Glutamatergic neuron (in vitro differentiated cells): Measurements from ENCODE around the gene ACSM3. TPM values are rescaled to one million over a fixed set of nuclear protein-coding genes. Genes with fewer than 3 reads are reported as not detected.

Source experiments
- DNase-seq: peaks from one replicate; pipeline ENCODE4 v3.0.0; 2022
- H3K27ac Mint-ChIP-seq: one replicate; pipeline ENCODE4 v1.8.0; 2020; ENCODE audit warnings: mild to moderate bottlenecking, mixed read lengths, inconsistent platforms; ENCODE audit not compliant: unreplicated experiment
- H3K27me3 Mint-ChIP-seq: one replicate; pipeline ENCODE4 v1.8.0; 2020; ENCODE audit warnings: mild to moderate bottlenecking, moderate library complexity, mixed read lengths, inconsistent platforms; ENCODE audit not compliant: unreplicated experiment
- H3K36me3 Mint-ChIP-seq: one replicate; pipeline ENCODE4 v1.8.0; 2020; ENCODE audit warnings: mild to moderate bottlenecking, mixed read lengths, inconsistent platforms; ENCODE audit not compliant: unreplicated experiment
- H3K4me1 Mint-ChIP-seq: one replicate; pipeline ENCODE4 v1.8.0; 2020; ENCODE audit warnings: mild to moderate bottlenecking, low read depth, mixed read lengths, inconsistent platforms; ENCODE audit not compliant: unreplicated experiment
- H3K4me3 Mint-ChIP-seq: one replicate; pipeline ENCODE4 v1.8.0; 2020; ENCODE audit warnings: mild to moderate bottlenecking, mixed read lengths, inconsistent platforms; ENCODE audit not compliant: unreplicated experiment
- H3K9me3 Mint-ChIP-seq: one replicate; pipeline ENCODE4 v1.8.0; 2020; ENCODE audit warnings: mild to moderate bottlenecking, moderate library complexity, mixed read lengths, inconsistent platforms; ENCODE audit not compliant: unreplicated experiment
- total RNA-seq: library from RNA; stranded (reverse); fragmentation: NEBNext Ultra II Directional; extraction: Animal tissue kit (Norgen Biotek cat#: 25700); gene quantifications from one replicate; pipeline ENCODE4 v1.2.1, GENCODE V29; 2021; ENCODE audit not compliant: unreplicated experiment
- TF ChIP-seq, protein P1 (sequence below): fragments of 200-600 bp; sonication (generic); IDR thresholded peaks from one replicate; pipeline ENCODE4 v1.5.0; 2021; ENCODE audit not compliant: partially characterized antibody, unreplicated experiment

ACSM3 gene
- total RNA-seq, 1 donor from 2014 or later: 0.91 TPM

DNA sequence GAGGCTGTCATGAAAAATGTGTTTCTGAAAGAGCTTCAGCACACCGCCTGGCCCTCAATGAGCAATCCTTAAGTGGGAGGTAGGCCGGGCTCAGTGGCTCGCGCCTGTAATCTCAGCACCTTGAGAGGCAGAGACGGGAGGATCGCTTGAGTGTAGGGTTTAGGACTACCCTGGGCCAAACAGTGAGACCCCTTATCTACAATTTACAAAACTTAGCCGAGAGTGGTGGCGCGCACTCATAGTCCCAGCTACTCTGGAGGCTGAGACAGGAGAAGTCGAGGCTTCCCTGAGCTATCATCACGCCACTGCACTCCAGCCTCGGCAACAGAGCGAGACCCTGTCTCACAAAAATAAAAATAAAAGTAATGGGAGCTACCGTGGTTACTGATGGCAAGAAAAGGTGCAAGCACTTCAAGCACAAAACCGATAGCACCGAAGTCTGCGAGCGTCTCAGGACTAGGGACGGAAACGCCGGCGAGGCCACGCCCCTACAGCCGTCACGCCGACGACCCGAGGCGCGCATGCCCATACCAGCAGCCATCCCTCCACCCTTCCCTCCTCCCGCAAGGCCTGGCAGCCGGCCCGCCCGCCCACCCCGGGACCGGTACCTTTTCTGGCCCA, 22.8 kb upstream of the ACSM3 start:
- DNase-seq: peak; percentile 88
- Mint-ChIP-seq H3K9me3 (no peaks in the 10 kb centered on the region), H3K27ac (peak overlapping the region; percentile 73), H3K27me3 (peaks cover 2% of the 10 kb centered on the region), H3K36me3 (no peaks in the 10 kb centered on the region), H3K4me1 (peaks cover 6% of the 10 kb centered on the region), H3K4me3 (peak overlapping the region; percentile 96)
- TF ChIP-seq, protein P1, sequence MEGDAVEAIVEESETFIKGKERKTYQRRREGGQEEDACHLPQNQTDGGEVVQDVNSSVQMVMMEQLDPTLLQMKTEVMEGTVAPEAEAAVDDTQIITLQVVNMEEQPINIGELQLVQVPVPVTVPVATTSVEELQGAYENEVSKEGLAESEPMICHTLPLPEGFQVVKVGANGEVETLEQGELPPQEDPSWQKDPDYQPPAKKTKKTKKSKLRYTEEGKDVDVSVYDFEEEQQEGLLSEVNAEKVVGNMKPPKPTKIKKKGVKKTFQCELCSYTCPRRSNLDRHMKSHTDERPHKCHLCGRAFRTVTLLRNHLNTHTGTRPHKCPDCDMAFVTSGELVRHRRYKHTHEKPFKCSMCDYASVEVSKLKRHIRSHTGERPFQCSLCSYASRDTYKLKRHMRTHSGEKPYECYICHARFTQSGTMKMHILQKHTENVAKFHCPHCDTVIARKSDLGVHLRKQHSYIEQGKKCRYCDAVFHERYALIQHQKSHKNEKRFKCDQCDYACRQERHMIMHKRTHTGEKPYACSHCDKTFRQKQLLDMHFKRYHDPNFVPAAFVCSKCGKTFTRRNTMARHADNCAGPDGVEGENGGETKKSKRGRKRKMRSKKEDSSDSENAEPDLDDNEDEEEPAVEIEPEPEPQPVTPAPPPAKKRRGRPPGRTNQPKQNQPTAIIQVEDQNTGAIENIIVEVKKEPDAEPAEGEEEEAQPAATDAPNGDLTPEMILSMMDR: no peak

DNA sequence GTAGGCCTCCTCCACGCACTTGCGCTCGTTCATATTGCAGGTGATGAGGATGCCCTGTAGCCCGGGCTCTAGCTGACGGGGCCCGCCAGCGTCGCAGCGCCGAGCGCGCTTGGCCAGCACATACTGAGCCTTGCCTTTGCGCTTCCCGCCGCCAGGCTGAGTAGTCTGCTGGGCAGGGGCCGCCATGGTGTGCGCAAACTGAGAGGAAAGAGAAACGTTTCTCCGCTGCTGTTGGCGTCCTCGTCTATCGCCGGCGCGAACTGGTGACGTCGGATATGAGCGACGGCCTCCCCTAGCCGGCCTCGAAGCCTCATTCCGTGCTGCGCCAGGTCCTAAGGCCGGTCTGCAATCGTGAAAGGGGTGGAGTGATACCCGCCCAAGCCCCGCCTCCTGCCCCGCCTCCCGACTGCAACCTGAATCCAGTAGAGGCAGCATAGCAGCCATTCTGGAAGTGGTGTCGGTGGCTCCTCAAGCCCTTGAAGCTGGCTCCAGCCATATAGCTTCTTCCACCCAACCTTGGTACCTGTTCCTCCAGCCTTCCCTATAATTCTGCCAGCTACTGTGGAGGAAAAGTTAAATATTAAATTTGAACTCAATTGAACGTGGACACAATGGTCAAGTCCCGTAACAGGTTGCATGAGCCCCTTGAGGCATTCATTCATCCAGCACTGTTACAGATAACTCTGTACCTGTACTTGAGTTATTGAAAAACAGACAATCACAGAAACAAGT, 22.1 kb upstream of the ACSM3 start, which contains the start of gene THUMPD1:
Gene THUMPD1, minus strand, starts transcription at position 265 of the 732 bp plus-strand sequence. Its CDS starts 79 bp downstream, at position 186.
- peak within 1 kb of the TSS; percentile 96 for H3K4me3 Mint-ChIP-seq
- TF ChIP-seq, protein P1: no peak
- peak; percentile 99 for DNase-seq
- peaks cover 2% of the 10 kb centered on the region for H3K27me3 Mint-ChIP-seq
- peak within 1 kb of the TSS; percentile 83 for H3K27ac Mint-ChIP-seq
- peaks cover 6% of the 10 kb centered on the region for H3K4me1 Mint-ChIP-seq
- H3K9me3 Mint-ChIP-seq: no peaks in the 10 kb centered on the region
- no peaks in the 10 kb centered on the region for H3K36me3 Mint-ChIP-seq

DNA sequence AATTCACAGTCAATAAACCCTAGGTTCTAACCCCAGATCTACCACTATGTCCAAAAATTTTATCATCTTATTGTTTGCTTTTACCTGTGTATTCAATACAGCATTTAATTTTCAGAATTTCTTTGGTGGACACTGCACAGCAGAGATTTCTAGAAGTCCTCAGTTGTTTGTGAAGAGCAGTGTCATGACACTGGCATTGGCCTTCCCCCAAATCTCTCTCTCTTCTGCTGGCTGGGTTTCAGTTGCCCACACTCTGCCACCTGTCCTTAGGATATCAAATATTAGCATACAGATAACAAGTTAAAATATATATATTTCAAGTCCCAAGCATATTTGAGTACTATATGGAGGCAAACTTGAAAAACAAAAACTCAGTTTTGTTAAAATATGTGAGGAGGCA, 20.2 kb upstream of the ACSM3 start:
- Mint-ChIP-seq H3K27me3 (peaks cover 2% of the 10 kb centered on the region), H3K27ac (no peak overlapping the region), H3K4me1 (peaks cover 6% of the 10 kb centered on the region), H3K9me3 (no peaks in the 10 kb centered on the region), H3K4me3 (no peak overlapping the region), H3K36me3 (no peaks in the 10 kb centered on the region)
- TF ChIP-seq, protein P1: no peak
- no peak for DNase-seq

DNA sequence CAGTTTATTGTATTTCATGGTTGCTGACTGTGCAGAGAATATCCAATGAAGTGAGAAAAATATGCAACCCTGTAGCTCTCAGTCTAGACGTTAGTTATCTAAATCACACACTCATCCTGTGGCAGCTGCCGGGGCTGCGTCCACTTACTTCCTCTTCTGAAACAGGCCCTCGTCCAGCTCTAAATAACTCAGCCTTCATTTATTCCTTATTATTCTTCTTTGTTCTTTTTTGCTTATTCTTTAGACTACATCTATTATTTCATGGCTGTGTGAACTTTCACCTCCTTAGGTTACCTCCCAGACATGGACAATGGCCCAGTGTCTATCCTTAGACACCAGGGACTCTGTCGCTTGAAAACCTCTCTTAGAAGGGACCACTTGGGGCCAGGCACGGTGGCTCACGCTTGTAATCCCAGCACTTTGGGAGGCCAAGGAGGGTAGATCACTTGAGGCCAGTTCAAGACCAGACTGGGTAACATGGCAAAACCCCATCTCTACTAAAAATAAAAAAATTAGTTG, 18.8 kb upstream of the ACSM3 start:
- TF ChIP-seq, protein P1: no peak
- Mint-ChIP-seq H3K4me1 (peaks cover 3% of the 10 kb centered on the region), H3K4me3 (no peak overlapping the region), H3K9me3 (no peaks in the 10 kb centered on the region), H3K27ac (no peak overlapping the region), H3K36me3 (no peaks in the 10 kb centered on the region), H3K27me3 (peaks cover 2% of the 10 kb centered on the region)
- DNase-seq: no peak

DNA sequence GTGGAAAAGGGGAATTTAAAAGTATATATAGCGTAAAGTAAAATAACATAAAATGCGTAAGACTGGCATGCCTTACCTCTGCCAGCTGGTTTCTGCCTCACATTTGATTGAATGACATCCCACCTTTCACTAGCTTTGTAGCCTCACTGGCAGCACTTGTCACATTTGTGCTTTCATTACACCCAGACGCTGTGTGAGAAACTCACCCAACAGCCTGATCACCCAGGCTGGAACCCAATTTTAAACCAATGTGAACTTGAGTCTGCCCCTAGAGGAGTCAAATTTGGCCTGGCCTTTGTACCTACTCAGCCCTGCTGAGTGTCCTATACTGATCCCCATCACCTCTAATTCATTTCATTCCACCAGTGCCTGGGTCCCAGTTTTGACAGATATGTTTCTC, 17.4 kb upstream of the ACSM3 start:
- Mint-ChIP-seq H3K27ac (no peak overlapping the region), H3K4me1 (no peaks in the 10 kb centered on the region), H3K27me3 (no peaks in the 10 kb centered on the region), H3K36me3 (no peaks in the 10 kb centered on the region), H3K9me3 (no peaks in the 10 kb centered on the region), H3K4me3 (no peak overlapping the region)
- DNase-seq: no peak
- TF ChIP-seq, protein P1: no peak
